ENCODE results near the gene CCDC141. TPM values are rescaled to one million over a fixed set of nuclear protein-coding genes. Genes with fewer than 3 reads are reported as not detected.

CCDC141 gene
- total RNA-seq, 1 experiment from 2014 or later, result 0.30 TPM

DNA sequence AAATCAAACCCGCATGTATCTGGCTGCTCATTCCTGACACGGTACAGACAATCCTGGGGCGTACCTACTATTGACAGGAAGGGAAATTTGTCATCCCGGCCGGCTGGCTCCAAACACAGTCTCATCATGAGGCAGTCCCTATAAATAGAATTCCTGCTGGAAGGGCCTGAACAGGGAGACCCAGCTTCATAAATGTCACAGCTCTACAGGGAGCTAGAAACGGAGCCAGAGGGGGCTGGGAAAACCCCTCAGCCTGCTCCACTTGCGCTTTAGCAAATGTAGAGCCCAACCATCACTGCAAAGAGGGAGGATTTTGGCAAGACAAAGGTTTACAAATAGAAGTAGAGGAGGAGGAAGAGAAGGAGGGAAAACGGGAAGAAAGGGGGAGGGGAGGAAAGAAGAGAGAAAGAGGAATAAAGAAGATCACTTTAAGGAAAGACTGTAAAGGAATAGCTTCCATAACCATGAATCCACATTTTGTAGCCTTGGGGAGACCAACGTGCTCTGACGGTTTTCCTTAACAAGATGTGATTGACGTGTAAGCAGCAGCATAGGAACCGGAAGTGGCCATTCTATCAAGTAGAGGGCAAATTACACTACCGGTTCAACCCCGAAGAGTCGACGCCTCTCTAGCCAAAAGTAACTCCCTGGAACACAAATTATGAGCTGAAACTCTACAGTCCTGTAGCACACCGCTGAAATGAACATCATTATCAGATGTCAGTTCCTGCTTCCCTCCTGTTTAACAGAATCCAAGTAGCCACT, 185.9 kb downstream of the CCDC141 start:
- no peak overlapping the region for H3K4me3 ChIP-seq (ENCODE audit: low read length)
- H4K20me1 ChIP-seq (ENCODE audit: insufficient read depth, low read depth, low read length), result no peaks in the 10 kb centered on the region
- no peak for DNase-seq
- no peaks in the 10 kb centered on the region for H3K79me2 ChIP-seq (ENCODE audit: low read length)
- H3K9me2 ChIP-seq (replicated peaks; ENCODE audit: insufficient read depth, low read length), result no peaks in the 10 kb centered on the region
- no peaks in the 10 kb centered on the region for H3K4me1 ChIP-seq (ENCODE audit: low read length)
- H3K9me3 ChIP-seq (ENCODE audit: low read length), result no peaks in the 10 kb centered on the region
- no peak overlapping the region for H3K4me2 ChIP-seq (ENCODE audit: low read depth, low read length, poor library complexity, severe bottlenecking)
- H3K9ac ChIP-seq (ENCODE audit: low read length), result no peak overlapping the region
- H3K27me3 ChIP-seq (ENCODE audit: low read length), result no peaks in the 10 kb centered on the region
- H3K27ac ChIP-seq (ENCODE audit: low read length), result no peak overlapping the region
- H3K36me3 ChIP-seq (ENCODE audit: insufficient read depth, low read length), result no peaks in the 10 kb centered on the region
- no peak overlapping the region for H2AFZ ChIP-seq (ENCODE audit: low read length)

DNA sequence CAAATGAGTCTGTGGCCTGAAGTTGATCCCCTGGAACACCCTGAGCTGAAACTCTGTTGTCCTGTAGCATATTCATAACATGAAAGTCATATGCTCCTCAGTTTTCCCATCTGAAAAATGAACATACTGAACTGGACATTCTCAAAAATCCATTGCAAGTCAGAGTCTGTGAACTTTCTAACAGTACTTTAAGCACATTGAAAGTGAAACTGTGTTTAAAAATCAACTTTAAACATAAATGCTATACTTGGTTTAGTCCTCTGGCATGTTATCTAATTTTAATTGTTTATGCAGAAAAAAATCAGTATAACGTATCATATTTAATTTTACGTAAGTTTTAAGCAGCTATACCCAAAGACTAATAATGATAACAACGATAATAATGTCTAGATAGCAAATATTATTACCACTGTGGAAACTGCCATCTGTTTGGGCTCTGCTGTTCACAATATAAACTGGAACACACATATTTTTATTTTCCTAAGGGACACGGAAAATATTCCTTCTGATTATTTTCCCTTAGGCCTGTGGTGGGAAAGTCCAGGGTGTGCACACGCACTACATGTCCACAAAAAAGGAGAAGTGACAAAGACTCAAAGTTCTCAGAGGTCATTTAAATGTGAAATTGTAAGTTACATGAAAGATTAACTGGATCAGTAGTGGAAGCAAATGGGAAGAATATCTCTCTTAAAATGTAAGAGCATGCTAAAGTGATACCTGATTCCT, 186.6 kb downstream of the CCDC141 start:
- H3K9me3 ChIP-seq (ENCODE audit: low read length), result no peaks in the 10 kb centered on the region
- H3K9ac ChIP-seq (ENCODE audit: low read length), result no peak overlapping the region
- no peaks in the 10 kb centered on the region for H3K36me3 ChIP-seq (ENCODE audit: insufficient read depth, low read length)
- no peak overlapping the region for H3K4me3 ChIP-seq (ENCODE audit: low read length)
- H3K27me3 ChIP-seq (ENCODE audit: low read length), result no peaks in the 10 kb centered on the region
- H3K4me1 ChIP-seq (ENCODE audit: low read length), result no peaks in the 10 kb centered on the region
- DNase-seq, result no peak
- no peaks in the 10 kb centered on the region for H3K9me2 ChIP-seq (replicated peaks; ENCODE audit: insufficient read depth, low read length)
- no peak overlapping the region for H3K27ac ChIP-seq (ENCODE audit: low read length)
- H2AFZ ChIP-seq (ENCODE audit: low read length), result no peak overlapping the region
- no peak overlapping the region for H3K4me2 ChIP-seq (ENCODE audit: low read depth, low read length, poor library complexity, severe bottlenecking)
- H4K20me1 ChIP-seq (ENCODE audit: insufficient read depth, low read depth, low read length), result no peaks in the 10 kb centered on the region
- H3K79me2 ChIP-seq (ENCODE audit: low read length), result no peaks in the 10 kb centered on the region

DNA sequence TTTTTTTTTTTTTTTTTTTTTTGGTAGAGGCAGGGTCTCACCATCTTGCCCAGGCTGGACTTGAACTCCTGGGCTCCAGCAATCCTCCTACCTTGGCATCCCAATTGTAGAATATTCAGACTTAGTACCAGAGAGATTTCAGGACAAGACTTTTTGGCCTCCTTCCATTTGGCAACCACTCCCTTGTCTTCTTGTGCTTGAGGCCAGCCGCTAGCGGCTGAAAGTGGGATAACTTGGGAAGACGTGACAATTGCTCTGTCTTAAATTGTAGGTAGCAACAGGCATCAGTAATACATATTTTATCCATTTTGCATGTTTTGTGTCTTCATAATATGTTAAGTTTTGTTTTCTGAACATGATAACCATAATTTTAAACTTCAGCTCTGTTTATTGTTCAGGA, 189.4 kb downstream of the CCDC141 start:
- H3K9me2 ChIP-seq (replicated peaks; ENCODE audit: insufficient read depth, low read length), result no peaks in the 10 kb centered on the region
- H3K4me3 ChIP-seq (ENCODE audit: low read length), result no peak overlapping the region
- H3K4me1 ChIP-seq (ENCODE audit: low read length), result no peaks in the 10 kb centered on the region
- no peak overlapping the region for H3K4me2 ChIP-seq (ENCODE audit: low read depth, low read length, poor library complexity, severe bottlenecking)
- no peak overlapping the region for H3K27ac ChIP-seq (ENCODE audit: low read length)
- H4K20me1 ChIP-seq (ENCODE audit: insufficient read depth, low read depth, low read length), result no peaks in the 10 kb centered on the region
- H3K9me3 ChIP-seq (ENCODE audit: low read length), result no peaks in the 10 kb centered on the region
- H3K27me3 ChIP-seq (ENCODE audit: low read length), result no peaks in the 10 kb centered on the region
- H3K36me3 ChIP-seq (ENCODE audit: insufficient read depth, low read length), result no peaks in the 10 kb centered on the region
- no peak for DNase-seq
- H3K9ac ChIP-seq (ENCODE audit: low read length), result no peak overlapping the region
- no peaks in the 10 kb centered on the region for H3K79me2 ChIP-seq (ENCODE audit: low read length)
- H2AFZ ChIP-seq (ENCODE audit: low read length), result no peak overlapping the region

DNA sequence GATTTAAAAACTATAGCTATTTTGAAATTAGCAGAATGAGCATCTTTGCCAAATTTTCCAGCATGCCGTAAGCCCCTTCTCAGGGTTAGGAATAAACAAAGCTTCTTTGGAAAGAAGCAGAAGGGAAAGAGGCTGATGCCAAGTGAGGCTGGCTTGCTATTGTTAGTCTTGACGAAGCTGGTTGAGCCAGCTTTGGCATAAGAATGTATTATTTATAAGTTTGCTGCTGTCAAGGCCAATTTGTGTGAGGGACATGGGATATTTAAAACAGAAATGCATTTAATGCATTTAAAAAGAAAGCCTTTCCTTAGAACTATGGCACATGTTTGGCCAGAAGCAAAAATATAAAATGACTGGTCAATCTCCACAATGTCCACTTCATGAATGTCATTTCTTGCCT, 190.2 kb downstream of the CCDC141 start:
- no peaks in the 10 kb centered on the region for H3K36me3 ChIP-seq (ENCODE audit: insufficient read depth, low read length)
- no peaks in the 10 kb centered on the region for H3K9me2 ChIP-seq (replicated peaks; ENCODE audit: insufficient read depth, low read length)
- H3K9ac ChIP-seq (ENCODE audit: low read length), result no peak overlapping the region
- no peaks in the 10 kb centered on the region for H3K27me3 ChIP-seq (ENCODE audit: low read length)
- no peak overlapping the region for H3K27ac ChIP-seq (ENCODE audit: low read length)
- no peaks in the 10 kb centered on the region for H4K20me1 ChIP-seq (ENCODE audit: insufficient read depth, low read depth, low read length)
- no peak overlapping the region for H3K4me3 ChIP-seq (ENCODE audit: low read length)
- H3K9me3 ChIP-seq (ENCODE audit: low read length), result no peaks in the 10 kb centered on the region
- H3K4me1 ChIP-seq (ENCODE audit: low read length), result no peaks in the 10 kb centered on the region
- DNase-seq, result no peak
- no peaks in the 10 kb centered on the region for H3K79me2 ChIP-seq (ENCODE audit: low read length)
- no peak overlapping the region for H3K4me2 ChIP-seq (ENCODE audit: low read depth, low read length, poor library complexity, severe bottlenecking)
- H2AFZ ChIP-seq (ENCODE audit: low read length), result no peak overlapping the region

DNA sequence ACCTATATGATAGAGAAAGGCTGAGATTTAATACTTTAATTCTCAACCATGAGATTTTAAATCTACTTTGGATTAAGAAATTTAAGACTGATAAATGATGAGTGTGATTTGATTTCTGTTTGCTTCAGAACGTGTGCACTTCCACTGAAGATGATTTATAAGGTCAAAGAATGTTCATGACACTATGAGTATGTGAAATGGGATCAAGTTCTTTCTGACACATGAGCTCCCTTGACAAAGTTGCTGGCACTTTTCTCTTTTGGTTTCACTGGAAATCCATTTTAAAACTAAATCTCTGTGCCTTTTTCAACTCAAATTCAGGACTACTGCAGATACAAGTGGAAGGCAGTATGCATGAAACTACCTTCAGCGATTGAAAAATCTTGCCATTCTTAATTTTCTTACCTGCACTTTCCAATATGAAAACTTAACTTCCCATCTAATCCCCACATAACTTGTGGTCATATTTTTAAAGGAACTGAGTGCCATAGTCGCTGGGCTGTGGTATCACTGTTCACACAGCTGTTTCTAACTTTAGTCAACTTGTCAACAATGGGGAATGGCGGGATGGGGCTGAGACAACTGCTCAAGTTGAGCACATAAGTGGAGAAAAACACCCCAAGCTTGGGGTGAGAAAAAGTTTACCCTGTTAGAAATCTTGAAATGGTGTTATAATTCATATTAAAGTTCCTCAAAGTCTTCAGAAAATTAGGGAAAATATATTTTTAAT, 190.9 kb downstream of the CCDC141 start:
- Histone ChIP-seq H3K79me2 (ENCODE audit: low read length) (no peaks in the 10 kb centered on the region), H3K4me3 (ENCODE audit: low read length) (no peak overlapping the region), H3K27ac (ENCODE audit: low read length) (no peak overlapping the region), H3K4me2 (ENCODE audit: low read depth, low read length, poor library complexity, severe bottlenecking) (no peak overlapping the region), H3K9ac (ENCODE audit: low read length) (no peak overlapping the region), H4K20me1 (ENCODE audit: insufficient read depth, low read depth, low read length) (no peaks in the 10 kb centered on the region), H3K27me3 (ENCODE audit: low read length) (no peaks in the 10 kb centered on the region), H3K4me1 (ENCODE audit: low read length) (no peaks in the 10 kb centered on the region), H3K36me3 (ENCODE audit: insufficient read depth, low read length) (no peaks in the 10 kb centered on the region), H3K9me3 (ENCODE audit: low read length) (no peaks in the 10 kb centered on the region), H2AFZ (ENCODE audit: low read length) (no peak overlapping the region), H3K9me2 (replicated peaks; ENCODE audit: insufficient read depth, low read length) (no peaks in the 10 kb centered on the region)
- DNase-seq, result no peak

DNA sequence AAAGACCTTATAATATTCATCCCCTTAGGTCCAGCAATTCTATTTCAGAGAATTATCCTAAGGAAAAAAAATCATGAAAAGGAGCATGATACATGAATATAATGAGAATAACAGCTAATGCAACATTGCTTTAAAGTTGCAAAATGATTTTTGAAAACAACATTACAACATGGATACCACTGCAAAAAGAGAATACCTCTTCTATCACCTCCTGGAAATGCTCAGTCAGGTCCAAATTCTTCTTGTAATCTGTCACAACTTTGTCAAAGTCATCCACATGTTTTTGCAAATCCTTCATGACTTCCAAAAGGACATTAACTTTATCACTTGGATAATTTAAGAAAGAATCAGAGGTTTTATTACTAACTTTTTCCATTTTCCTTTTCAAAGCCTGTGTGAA, 194.8 kb downstream of the CCDC141 start:
- Histone ChIP-seq H2AFZ (ENCODE audit: low read length) (no peak overlapping the region), H3K9ac (ENCODE audit: low read length) (no peak overlapping the region), H3K4me3 (ENCODE audit: low read length) (no peak overlapping the region), H3K79me2 (ENCODE audit: low read length) (no peaks in the 10 kb centered on the region), H3K4me2 (ENCODE audit: low read depth, low read length, poor library complexity, severe bottlenecking) (no peak overlapping the region), H4K20me1 (ENCODE audit: insufficient read depth, low read depth, low read length) (no peaks in the 10 kb centered on the region), H3K27ac (ENCODE audit: low read length) (no peak overlapping the region), H3K36me3 (ENCODE audit: insufficient read depth, low read length) (no peaks in the 10 kb centered on the region), H3K9me3 (ENCODE audit: low read length) (no peaks in the 10 kb centered on the region), H3K27me3 (ENCODE audit: low read length) (no peaks in the 10 kb centered on the region), H3K9me2 (replicated peaks; ENCODE audit: insufficient read depth, low read length) (no peaks in the 10 kb centered on the region), H3K4me1 (ENCODE audit: low read length) (no peaks in the 10 kb centered on the region)
- DNase-seq, result no peak

DNA sequence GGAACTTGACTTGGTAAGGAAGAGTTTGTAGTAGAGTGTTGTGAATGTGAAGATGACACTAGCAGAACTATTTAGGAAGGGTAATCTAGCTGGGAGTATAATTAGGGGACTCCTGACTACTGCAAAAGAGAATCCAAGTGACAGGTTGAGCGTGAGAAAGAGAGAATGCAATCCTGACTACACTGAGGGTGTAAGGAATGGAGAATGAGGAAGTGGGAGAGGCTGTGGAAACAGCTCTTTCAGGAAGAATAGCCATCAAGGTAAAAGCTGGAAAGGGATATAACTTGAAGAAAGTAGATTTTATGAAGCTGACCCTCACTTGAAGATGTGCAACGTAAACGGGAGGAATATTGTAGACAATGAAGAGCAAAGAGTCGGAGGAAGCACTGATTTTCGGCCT, 201.6 kb downstream of the CCDC141 start:
- no peaks in the 10 kb centered on the region for H3K27me3 ChIP-seq (ENCODE audit: low read length)
- H3K79me2 ChIP-seq (ENCODE audit: low read length), result no peaks in the 10 kb centered on the region
- no peaks in the 10 kb centered on the region for H3K9me2 ChIP-seq (replicated peaks; ENCODE audit: insufficient read depth, low read length)
- H4K20me1 ChIP-seq (ENCODE audit: insufficient read depth, low read depth, low read length), result no peaks in the 10 kb centered on the region
- H3K4me1 ChIP-seq (ENCODE audit: low read length), result no peaks in the 10 kb centered on the region
- no peak overlapping the region for H2AFZ ChIP-seq (ENCODE audit: low read length)
- no peak overlapping the region for H3K27ac ChIP-seq (ENCODE audit: low read length)
- no peaks in the 10 kb centered on the region for H3K9me3 ChIP-seq (ENCODE audit: low read length)
- H3K36me3 ChIP-seq (ENCODE audit: insufficient read depth, low read length), result no peaks in the 10 kb centered on the region
- no peak overlapping the region for H3K4me2 ChIP-seq (ENCODE audit: low read depth, low read length, poor library complexity, severe bottlenecking)
- DNase-seq, result no peak
- no peak overlapping the region for H3K4me3 ChIP-seq (ENCODE audit: low read length)
- no peak overlapping the region for H3K9ac ChIP-seq (ENCODE audit: low read length)

DNA sequence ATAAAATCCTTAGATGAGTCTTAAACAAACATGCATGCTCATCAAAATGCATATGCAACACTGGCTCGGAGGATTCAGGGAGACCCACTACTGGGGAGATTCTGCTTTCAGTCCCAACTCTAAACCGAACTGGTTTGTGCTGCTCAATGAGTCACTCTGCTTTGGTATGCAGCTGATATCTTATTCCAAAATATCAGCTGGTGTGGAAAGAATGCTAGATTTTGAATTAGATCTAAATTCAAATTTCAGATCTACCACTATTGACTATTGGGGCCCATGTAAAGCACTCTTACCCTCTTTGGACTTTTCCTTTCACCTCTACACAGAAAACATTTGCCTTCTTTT, 203.5 kb downstream of the CCDC141 start:
- Histone ChIP-seq H3K79me2 (ENCODE audit: low read length) (no peaks in the 10 kb centered on the region), H3K9me3 (ENCODE audit: low read length) (no peaks in the 10 kb centered on the region), H3K27me3 (ENCODE audit: low read length) (no peaks in the 10 kb centered on the region), H2AFZ (ENCODE audit: low read length) (no peak overlapping the region), H3K36me3 (ENCODE audit: insufficient read depth, low read length) (no peaks in the 10 kb centered on the region), H4K20me1 (ENCODE audit: insufficient read depth, low read depth, low read length) (no peaks in the 10 kb centered on the region), H3K9ac (ENCODE audit: low read length) (no peak overlapping the region), H3K4me3 (ENCODE audit: low read length) (no peak overlapping the region), H3K9me2 (replicated peaks; ENCODE audit: insufficient read depth, low read length) (no peaks in the 10 kb centered on the region), H3K27ac (ENCODE audit: low read length) (no peak overlapping the region), H3K4me1 (ENCODE audit: low read length) (no peaks in the 10 kb centered on the region), H3K4me2 (ENCODE audit: low read depth, low read length, poor library complexity, severe bottlenecking) (no peak overlapping the region)
- DNase-seq, result no peak

All from Karpas-422 (cell line).